ENCODE measurements around the gene DMXL1.

- TF ChIP-seq, protein P1, sequence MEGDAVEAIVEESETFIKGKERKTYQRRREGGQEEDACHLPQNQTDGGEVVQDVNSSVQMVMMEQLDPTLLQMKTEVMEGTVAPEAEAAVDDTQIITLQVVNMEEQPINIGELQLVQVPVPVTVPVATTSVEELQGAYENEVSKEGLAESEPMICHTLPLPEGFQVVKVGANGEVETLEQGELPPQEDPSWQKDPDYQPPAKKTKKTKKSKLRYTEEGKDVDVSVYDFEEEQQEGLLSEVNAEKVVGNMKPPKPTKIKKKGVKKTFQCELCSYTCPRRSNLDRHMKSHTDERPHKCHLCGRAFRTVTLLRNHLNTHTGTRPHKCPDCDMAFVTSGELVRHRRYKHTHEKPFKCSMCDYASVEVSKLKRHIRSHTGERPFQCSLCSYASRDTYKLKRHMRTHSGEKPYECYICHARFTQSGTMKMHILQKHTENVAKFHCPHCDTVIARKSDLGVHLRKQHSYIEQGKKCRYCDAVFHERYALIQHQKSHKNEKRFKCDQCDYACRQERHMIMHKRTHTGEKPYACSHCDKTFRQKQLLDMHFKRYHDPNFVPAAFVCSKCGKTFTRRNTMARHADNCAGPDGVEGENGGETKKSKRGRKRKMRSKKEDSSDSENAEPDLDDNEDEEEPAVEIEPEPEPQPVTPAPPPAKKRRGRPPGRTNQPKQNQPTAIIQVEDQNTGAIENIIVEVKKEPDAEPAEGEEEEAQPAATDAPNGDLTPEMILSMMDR (conservative IDR thresholded peaks at IDR 0.05) = no peak
- TF ChIP-seq ZFX (IDR thresholded peaks at IDR 0.05) = no peak
These were observed 35.1 kb downstream of the DMXL1 start for GRCh38 chr5:119105971-119106370.
